HG03558 (cell line): ENCODE results near the gene NEK3.
"Not testable (repeated sequence)": the region's sequence is repeated elsewhere in the genome, so short reads cannot be mapped to it uniquely, and the experiment has no call there.

ENCODE experiments used
- ATAC-seq: cut with Tn5 transposase; IDR thresholded peaks from one replicate; pipeline ENCODE4 v1.9.1; 2021; ENCODE audit warnings: moderate number of reproducible peaks; ENCODE audit not compliant: unreplicated experiment; ENCODE audit errors: extremely low read depth

Gene NEK3

GRCh38 chr13:52159159-52159982 lies at the start of gene NEK3:
Gene NEK3, minus strand, starts transcription at chr13:52159597. Its CDS starts 3,406 bp downstream, at chr13:52156191.
- ATAC-seq = peak; percentile 71

- not testable (repeated sequence) for ATAC-seq
Observed at GRCh38 chr13:52208384-52208783, 49.0 kb upstream of the NEK3 start.

GRCh38 chr13:52207896-52208295 lies 48.5 kb upstream of the NEK3 start:
- not testable (repeated sequence) for ATAC-seq

GRCh38 chr13:52207337-52207736 lies 47.9 kb upstream of the NEK3 start:
- ATAC-seq = not testable (repeated sequence)

GRCh38 chr13:52204546-52204945 lies 45.1 kb upstream of the NEK3 start:
- not testable (repeated sequence) for ATAC-seq

- not testable (repeated sequence) for ATAC-seq
Observed at GRCh38 chr13:52203864-52204263, 44.5 kb upstream of the NEK3 start.

GRCh38 chr13:52202506-52202905 lies 43.1 kb upstream of the NEK3 start:
- ATAC-seq = not testable (repeated sequence)

- ATAC-seq = not testable (repeated sequence)
Observed at GRCh38 chr13:52201439-52202193, 42.2 kb upstream of the NEK3 start.

- ATAC-seq = peak; percentile 64
Observed at GRCh38 chr13:52195401-52195837, 36.0 kb upstream of the NEK3 start.

GRCh38 chr13:52194184-52194868 lies 34.9 kb upstream of the NEK3 start:
- peak; percentile 51 for ATAC-seq

GRCh38 chr13:52193587-52194183 lies 34.3 kb upstream of the NEK3 start:
- not testable (repeated sequence) for ATAC-seq

- not testable (repeated sequence) for ATAC-seq
Observed at GRCh38 chr13:52187424-52188187, 28.2 kb upstream of the NEK3 start.

GRCh38 chr13:52187029-52187423 lies 27.6 kb upstream of the NEK3 start:
- ATAC-seq = no peak

- not testable (repeated sequence) for ATAC-seq
Observed at GRCh38 chr13:52181316-52181954, 22.0 kb upstream of the NEK3 start.

GRCh38 chr13:52179925-52180324 lies 20.5 kb upstream of the NEK3 start:
- ATAC-seq = no peak

GRCh38 chr13:52177276-52177675 lies 17.9 kb upstream of the NEK3 start:
- ATAC-seq = no peak

- not testable (repeated sequence) for ATAC-seq
Observed at GRCh38 chr13:52173970-52174369, 14.6 kb upstream of the NEK3 start.

GRCh38 chr13:52173373-52173772 lies 14.0 kb upstream of the NEK3 start:
- ATAC-seq = no peak

- ATAC-seq = not testable (repeated sequence)
Observed at GRCh38 chr13:52171686-52172085, 12.3 kb upstream of the NEK3 start.
